Body of pancreas (tissue), 4 donors: Measurements from ENCODE around the gene KCND2. TPM values are rescaled to one million over a fixed set of nuclear protein-coding genes. Genes with fewer than 3 reads are reported as not detected.

Source experiments
- ATAC-seq: fragments of 150-250 bp; one replicate; pipeline ENCODE4 v1.9.1; 2016
- DNase-seq, 4 donors: peaks; one replicate each; pipeline ENCODE4 v3.0.0-alpha.2; 2019
- H3K27ac ChIP-seq, 4 donors: fragments of 200-600 bp; sonication (generic); 1 replicate in 3 of 4; 2 replicates in 1 of 4; pipeline versions ENCODE4 v1.5.1 to v1.6.1; 2016 to 2019; ENCODE audit warnings: mild to moderate bottlenecking in 1 of 4, mixed read lengths in 1 of 4, moderate library complexity in 1 of 4
- H3K27me3 ChIP-seq, 2 donors: fragments of 200-600 bp; sonication (generic); one replicate each; pipeline ENCODE4 v1.6.0; 2016; ENCODE audit warnings: mild to moderate bottlenecking in 1 of 2
- H3K36me3 ChIP-seq, 2 donors: fragments of 200-600 bp; sonication (generic); replicated peaks in 1 of 2; 2 replicates each; pipeline ENCODE4 v1.5.1; 2016; ENCODE audit warnings: low read depth in 2 of 2; ENCODE audit not compliant: insufficient read depth in 1 of 2
- H3K4me1 ChIP-seq: fragments of 200-600 bp; sonication (generic); one replicate; pipeline ENCODE4 v1.6.0; 2016
- H3K4me3 ChIP-seq, 2 donors: fragments of 200-600 bp; sonication (generic); 1 replicate in 1 of 2; 2 replicates in 1 of 2; pipeline ENCODE4 v1.5.1; 2016 to 2019
- H3K9me3 ChIP-seq, 3 donors: fragments of 200-600 bp; sonication (generic); 1 replicate in 2 of 3; 2 replicates in 1 of 3; pipeline ENCODE4 v1.5.1; 2016
- POLR2A ChIP-seq, 3 donors: fragments of 450-650 bp; IDR thresholded peaks; one replicate each; pipeline ENCODE4 v1.6.1; 2016; ENCODE audit warnings: antibody characterized with exemption in 3 of 3, mild to moderate bottlenecking in 2 of 3
- WGBS, 2 donors: methylation state at CpG; one replicate each; pipeline ENCODE4 v1.1.5; 2017; 5-methylcytosine and 5-hydroxymethylcytosine counted together
- intact Hi-C: fragments of 100-400 bp; cut with DNase I; formaldehyde crosslinking; loops from one replicate; pipeline ENCODE4 v1.15.1; 2023
- total RNA-seq, 2 donors: library from RNA; depleted of rRNA; stranded (reverse); fragments of >200 nt; gene quantifications; one replicate each; pipeline ENCODE4 v1.1.0, GENCODE V29; 2016
- TF ChIP-seq, protein P1 (sequence below), 7 experiments: fragments of 450-650 bp in 4 of 7; fragments of 200-600 bp in 3 of 7; sonication (generic) in 3 of 7; IDR thresholded peaks; one replicate each; pipeline ENCODE4 v1.5.1; 2016 to 2019; ENCODE audit warnings: antibody characterized with exemption in 7 of 7

The KCND2 gene
- total RNA-seq, 2 donors from 2014 or later: 0.52 to 0.66 TPM

DNA sequence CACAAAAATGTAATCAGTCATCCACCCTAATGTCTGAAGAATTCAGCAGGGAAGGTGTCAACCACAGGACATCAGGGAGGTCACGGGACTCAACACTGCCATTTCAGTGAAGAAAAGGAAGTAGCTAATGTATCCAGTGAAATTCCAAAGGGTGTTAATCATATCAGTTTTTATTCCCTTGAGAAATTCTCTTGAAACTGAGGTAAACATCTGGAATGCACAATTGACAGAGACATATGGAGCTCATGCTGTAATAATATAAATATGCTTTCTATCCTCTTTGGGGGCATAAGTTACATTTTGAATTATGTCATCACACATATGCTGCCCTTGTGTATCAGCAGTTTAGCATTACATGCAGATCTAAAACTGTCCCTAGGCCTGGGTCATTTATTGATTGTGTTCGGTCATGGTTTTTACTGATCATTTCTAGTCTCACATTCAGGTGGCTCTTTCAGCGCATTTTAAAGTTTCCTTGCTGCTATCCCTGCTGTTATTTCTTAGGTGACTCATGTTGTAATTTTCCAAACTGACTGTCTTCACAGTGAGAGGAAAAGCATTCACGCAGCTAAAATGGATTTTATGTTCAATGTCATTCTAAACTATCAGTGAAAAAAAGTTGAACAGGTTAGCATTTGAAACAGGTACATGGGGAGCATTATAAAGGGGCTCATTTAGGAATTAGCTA lies 311.1 kb downstream of the KCND2 start:
- no peaks in the 10 kb centered on the region for H3K4me1 ChIP-seq
- H3K27ac ChIP-seq: no peak overlapping the region
- no peak overlapping the region for H3K4me3 ChIP-seq
- intact Hi-C loops: no loop called here
- H3K36me3 ChIP-seq: no peaks in the 10 kb centered on the region
- DNase-seq (no peak), ATAC-seq (no peak)
- 56 to 66% methylated on average over 4 of the region's 4 CpGs for WGBS, 2 donors
- H3K27me3 ChIP-seq: no peaks in the 10 kb centered on the region
- no peak for TF ChIP-seq POLR2A (IDR thresholded peaks at IDR 0.05)
- TF ChIP-seq, protein P1, sequence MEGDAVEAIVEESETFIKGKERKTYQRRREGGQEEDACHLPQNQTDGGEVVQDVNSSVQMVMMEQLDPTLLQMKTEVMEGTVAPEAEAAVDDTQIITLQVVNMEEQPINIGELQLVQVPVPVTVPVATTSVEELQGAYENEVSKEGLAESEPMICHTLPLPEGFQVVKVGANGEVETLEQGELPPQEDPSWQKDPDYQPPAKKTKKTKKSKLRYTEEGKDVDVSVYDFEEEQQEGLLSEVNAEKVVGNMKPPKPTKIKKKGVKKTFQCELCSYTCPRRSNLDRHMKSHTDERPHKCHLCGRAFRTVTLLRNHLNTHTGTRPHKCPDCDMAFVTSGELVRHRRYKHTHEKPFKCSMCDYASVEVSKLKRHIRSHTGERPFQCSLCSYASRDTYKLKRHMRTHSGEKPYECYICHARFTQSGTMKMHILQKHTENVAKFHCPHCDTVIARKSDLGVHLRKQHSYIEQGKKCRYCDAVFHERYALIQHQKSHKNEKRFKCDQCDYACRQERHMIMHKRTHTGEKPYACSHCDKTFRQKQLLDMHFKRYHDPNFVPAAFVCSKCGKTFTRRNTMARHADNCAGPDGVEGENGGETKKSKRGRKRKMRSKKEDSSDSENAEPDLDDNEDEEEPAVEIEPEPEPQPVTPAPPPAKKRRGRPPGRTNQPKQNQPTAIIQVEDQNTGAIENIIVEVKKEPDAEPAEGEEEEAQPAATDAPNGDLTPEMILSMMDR (IDR thresholded peaks at IDR 0.05): no peak
- no peaks in the 10 kb centered on the region for H3K9me3 ChIP-seq

DNA sequence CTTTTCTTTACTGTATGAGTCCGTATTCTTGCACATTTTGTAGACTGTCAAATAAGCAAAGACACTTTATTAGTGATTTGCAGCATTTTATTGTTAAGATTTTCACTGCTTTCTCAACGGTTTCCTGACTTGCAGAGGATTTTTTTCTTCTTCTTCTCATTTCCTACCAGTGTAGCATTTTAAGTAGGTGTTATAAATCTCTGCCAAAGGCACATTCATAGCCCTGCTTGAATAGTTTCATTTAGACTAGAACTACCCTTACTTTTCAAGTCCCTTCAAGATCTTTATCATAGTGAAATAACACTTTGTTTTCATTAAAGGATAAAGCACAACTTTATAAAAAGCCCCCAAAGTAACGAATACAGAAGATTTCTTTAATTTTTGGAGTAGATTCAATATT lies 313.6 kb downstream of the KCND2 start:
- ATAC-seq (no peak), DNase-seq (no peak)
- TF ChIP-seq, protein P1 (IDR thresholded peaks at IDR 0.05): no peak
- TF ChIP-seq POLR2A (IDR thresholded peaks at IDR 0.05): no peak
- H3K4me3 ChIP-seq: no peak overlapping the region
- 33 to 54% methylated on average over 3 of the region's 3 CpGs for WGBS, 2 donors
- H3K27me3 ChIP-seq: no peaks in the 10 kb centered on the region
- H3K27ac ChIP-seq: no peak overlapping the region
- H3K4me1 ChIP-seq: no peaks in the 10 kb centered on the region
- intact Hi-C loops: no loop called here
- no peaks in the 10 kb centered on the region for H3K9me3 ChIP-seq
- no peaks in the 10 kb centered on the region for H3K36me3 ChIP-seq

DNA sequence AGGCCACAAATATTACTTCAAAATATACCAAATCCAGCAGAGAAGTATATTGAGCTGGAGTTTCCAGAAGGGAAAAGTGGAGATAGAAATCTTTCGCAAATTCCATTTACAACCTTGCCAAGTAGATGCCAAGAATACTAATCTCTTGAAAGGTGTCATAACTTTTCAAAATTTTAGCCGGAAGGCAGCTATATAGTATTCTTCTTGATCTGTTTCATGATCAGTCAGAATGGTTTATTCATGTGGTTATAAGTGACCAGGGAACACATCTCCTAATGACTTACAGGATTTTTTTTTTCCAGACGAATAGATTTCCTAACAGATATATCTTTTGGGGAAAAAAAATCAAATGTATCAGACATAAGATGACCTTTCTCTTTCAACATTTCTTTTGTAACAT lies 314.3 kb downstream of the KCND2 start:
- Histone ChIP-seq H3K4me1 (no peaks in the 10 kb centered on the region), H3K36me3 (no peaks in the 10 kb centered on the region), H3K27ac (no peak overlapping the region), H3K9me3 (no peaks in the 10 kb centered on the region), H3K27me3 (no peaks in the 10 kb centered on the region), H3K4me3 (no peak overlapping the region)
- no peak for DNase-seq
- intact Hi-C loops: no loop called here
- no peak for ATAC-seq
- WGBS, 2 donors: 58 to 60% methylated on average over 3 of the region's 3 CpGs
- TF ChIP-seq POLR2A (IDR thresholded peaks at IDR 0.05): no peak
- TF ChIP-seq, protein P1 (IDR thresholded peaks at IDR 0.05): no peak

DNA sequence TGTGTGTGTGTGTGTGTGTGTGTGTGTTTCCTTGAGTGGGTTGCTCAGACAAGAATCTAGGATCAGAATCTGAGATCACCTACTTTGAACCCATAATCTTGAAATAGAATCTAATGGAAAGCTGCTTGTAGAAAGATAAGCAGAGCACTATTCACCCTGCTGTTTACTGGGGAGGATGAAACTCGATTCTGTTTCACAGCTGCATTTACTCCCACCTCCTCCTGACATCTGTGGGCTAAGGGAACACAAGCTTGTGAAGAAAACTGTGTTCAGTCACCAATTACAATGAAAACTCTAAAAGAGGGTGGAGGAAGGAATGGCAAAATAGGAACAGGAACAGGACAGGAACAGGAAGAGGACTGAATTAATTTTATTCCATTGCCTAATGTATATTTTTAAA lies 315.4 kb downstream of the KCND2 start:
- intact Hi-C loops: no loop called here
- TF ChIP-seq, protein P1 (IDR thresholded peaks at IDR 0.05): no peak
- no peak for TF ChIP-seq POLR2A (IDR thresholded peaks at IDR 0.05)
- DNase-seq (no peak), ATAC-seq (no peak)
- Histone ChIP-seq H3K9me3 (no peaks in the 10 kb centered on the region), H3K4me3 (no peak overlapping the region), H3K4me1 (no peaks in the 10 kb centered on the region), H3K36me3 (no peaks in the 10 kb centered on the region), H3K27ac (no peak overlapping the region), H3K27me3 (no peaks in the 10 kb centered on the region)
- 3 to 15% methylated on average over 1 of the region's 1 CpG for WGBS, 2 donors

DNA sequence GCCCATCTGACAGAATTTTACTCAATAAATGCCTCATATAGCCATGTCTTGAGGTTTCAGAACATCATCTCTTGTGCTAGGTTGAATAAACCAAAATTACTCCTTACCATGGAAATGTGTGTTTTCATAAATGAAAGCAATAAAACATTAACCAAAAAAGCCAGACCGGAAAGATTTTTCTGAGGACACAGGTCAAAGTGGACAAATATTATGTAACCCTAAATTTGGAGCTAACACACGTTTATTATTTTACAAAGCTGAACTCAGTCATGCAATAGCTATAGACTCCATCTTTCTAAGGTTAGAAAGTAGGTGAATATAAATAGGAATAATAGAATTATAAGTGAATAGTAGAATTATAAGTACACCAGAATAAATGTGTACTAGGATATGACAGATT lies 315.9 kb downstream of the KCND2 start:
- Histone ChIP-seq H3K36me3 (no peaks in the 10 kb centered on the region), H3K27me3 (no peaks in the 10 kb centered on the region), H3K4me1 (no peaks in the 10 kb centered on the region), H3K9me3 (no peaks in the 10 kb centered on the region), H3K4me3 (no peak overlapping the region), H3K27ac (no peak overlapping the region)
- no peak for TF ChIP-seq POLR2A (IDR thresholded peaks at IDR 0.05)
- TF ChIP-seq, protein P1 (IDR thresholded peaks at IDR 0.05): no peak
- ATAC-seq: no peak
- 19 to 27% methylated on average over 2 of the region's 2 CpGs for WGBS, 2 donors
- no peak for DNase-seq
- intact Hi-C loops: no loop called here
